Kidney (tissue), 14 donors: ENCODE results near the gene RASA2. TPM values are rescaled to one million over a fixed set of nuclear protein-coding genes. Genes with fewer than 3 reads are reported as not detected.

Experiments
- DNase-seq, 5 donors: peaks; one replicate each; pipeline ENCODE4 v3.0.0-alpha.2; 2013 to 2020
- FAIRE-seq: peaks from 2 replicates; lab custom pipeline; 2012; peaks lifted over from hg19 to GRCh38; lab: Jason Lieb, UNC
- H3K27ac ChIP-seq, 2 donors: one replicate each; pipeline ENCODE4 v1.7.0; 2013; ENCODE audit warnings: low read depth in 2 of 2, low read length in 2 of 2, inconsistent platforms in 1 of 2
- H3K27me3 ChIP-seq: one replicate; pipeline ENCODE4 v1.7.1; 2013; ENCODE audit warnings: low read length, inconsistent platforms; ENCODE audit not compliant: control insufficient read depth, insufficient read depth
- H3K36me3 ChIP-seq, 3 donors: one replicate each; pipeline versions ENCODE4 v1.7.0 to v1.7.1; 2013; ENCODE audit warnings: low read length in 3 of 3, control low read depth in 1 of 3, inconsistent platforms in 1 of 3; ENCODE audit not compliant: insufficient read depth in 3 of 3, control insufficient read depth in 2 of 3
- H3K4me1 ChIP-seq, 3 donors: one replicate each; pipeline versions ENCODE4 v1.7.0 to v1.7.1; 2013; ENCODE audit warnings: low read length in 3 of 3, inconsistent platforms in 1 of 3, low read depth in 1 of 3; ENCODE audit not compliant: control insufficient read depth in 2 of 3, insufficient read depth in 2 of 3
- H3K4me3 ChIP-seq, 3 donors: one replicate each; pipeline versions ENCODE4 v1.7.0 to v1.8.1; 2013; ENCODE audit warnings: low read length in 3 of 3, control low read depth in 1 of 3, inconsistent platforms in 1 of 3
- H3K9ac ChIP-seq, 3 donors: one replicate each; pipeline versions ENCODE4 v1.7.0 to v1.7.1; 2013; ENCODE audit warnings: low read length in 3 of 3, control low read depth in 1 of 3, inconsistent platforms in 1 of 3
- H3K9me3 ChIP-seq, 3 donors: one replicate each; pipeline versions ENCODE4 v1.7.0 to v1.7.1; 2013; ENCODE audit warnings: low read length in 3 of 3, control low read depth in 1 of 3, inconsistent platforms in 1 of 3; ENCODE audit not compliant: control insufficient read depth in 2 of 3, insufficient read depth in 1 of 3
- intact Hi-C: fragments of 100-400 bp; cut with DNase I; formaldehyde crosslinking; loops from one replicate; pipeline ENCODE4 v1.11.1; 2022
- polyA plus RNA-seq: library from polyadenylated mRNA; stranded (reverse); fragments of 350-450 nt; fragmentation: Illumina TruSeq; extraction: RNeasy Lipid Tissue Mini Kit (QIAGEN cat#74804); gene quantifications from one replicate; pipeline ENCODE4 v1.2.3, GENCODE V29; 2014; ENCODE audit warnings: low read depth, low replicate concordance; ENCODE audit not compliant: insufficient read depth
- total RNA-seq: library from RNA; stranded (reverse); fragmentation: NEBNext Ultra II Directional; extraction: Animal tissue kit (Norgen Biotek cat#: 25700); gene quantifications from one replicate; pipeline ENCODE4 v1.2.1, GENCODE V29; 2021
- TF ChIP-seq, protein P1 (sequence below): IDR thresholded peaks from 3 replicates; pipeline ENCODE4 v1.5.1; 2012; ENCODE audit warnings: mild to moderate bottlenecking, moderate library complexity, borderline replicate concordance; ENCODE audit not compliant: insufficient read depth; ENCODE audit errors: extremely low read depth
- donor health status: control.
- donor health status: control.
- donor health status: control.
- donor health status: control.
- donor health status: control.
- donor health status: DM: yes; HTN: yes; CAD: no.
- donor health status: Normal renal cell carcinoma (clear cell type).

RASA2 gene
- total and polyA plus RNA-seq, 2 donors from 2014 or later: 2.2 to 29.8 TPM

DNA sequence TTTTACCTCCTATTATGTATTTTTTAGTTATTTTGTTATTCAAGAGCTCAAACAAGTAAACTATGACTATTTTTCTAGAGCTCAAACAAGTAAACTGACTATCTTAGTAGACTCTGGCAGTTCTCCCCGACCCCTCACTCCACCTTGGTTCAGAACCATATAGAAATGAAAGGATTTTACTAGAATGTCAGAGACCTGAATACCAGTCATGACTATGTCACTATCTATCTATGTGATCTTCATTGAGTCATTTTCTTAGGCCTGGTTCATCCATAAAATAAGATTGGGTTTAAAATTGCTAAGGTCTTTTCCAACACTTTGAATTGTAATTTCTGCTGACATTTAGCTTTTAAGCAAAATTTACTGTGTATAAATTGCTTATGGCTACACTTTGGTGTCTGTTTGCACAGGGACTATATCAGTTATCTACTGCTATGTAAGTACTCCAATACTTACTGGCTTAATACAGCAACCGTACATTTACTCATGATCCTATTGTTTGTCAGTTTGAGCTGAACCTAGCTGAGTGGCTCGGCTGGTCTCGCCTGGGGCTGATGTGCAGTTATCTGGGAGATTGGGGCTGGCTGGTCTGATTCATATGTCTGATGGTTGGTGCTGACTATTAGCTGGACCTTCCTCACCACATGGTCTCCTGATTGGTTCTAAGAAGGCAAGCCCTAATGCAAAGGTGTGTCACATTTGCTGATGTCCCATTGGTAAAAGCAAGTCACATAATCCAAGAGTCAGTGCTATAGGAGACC is 37.0 kb downstream of the RASA2 start:
- intact Hi-C loops: no loop called here
- Histone ChIP-seq H3K36me3 (no peaks in the 10 kb centered on the region), H3K9me3 (no peaks in the 10 kb centered on the region), H3K9ac (no peak overlapping the region), H3K27me3 (no peaks in the 10 kb centered on the region), H3K4me3 (no peak overlapping the region), H3K27ac (no peak overlapping the region), H3K4me1 (no peaks in the 10 kb centered on the region)
- DNase-seq (no peak), FAIRE-seq (no peak)
- TF ChIP-seq, protein P1, sequence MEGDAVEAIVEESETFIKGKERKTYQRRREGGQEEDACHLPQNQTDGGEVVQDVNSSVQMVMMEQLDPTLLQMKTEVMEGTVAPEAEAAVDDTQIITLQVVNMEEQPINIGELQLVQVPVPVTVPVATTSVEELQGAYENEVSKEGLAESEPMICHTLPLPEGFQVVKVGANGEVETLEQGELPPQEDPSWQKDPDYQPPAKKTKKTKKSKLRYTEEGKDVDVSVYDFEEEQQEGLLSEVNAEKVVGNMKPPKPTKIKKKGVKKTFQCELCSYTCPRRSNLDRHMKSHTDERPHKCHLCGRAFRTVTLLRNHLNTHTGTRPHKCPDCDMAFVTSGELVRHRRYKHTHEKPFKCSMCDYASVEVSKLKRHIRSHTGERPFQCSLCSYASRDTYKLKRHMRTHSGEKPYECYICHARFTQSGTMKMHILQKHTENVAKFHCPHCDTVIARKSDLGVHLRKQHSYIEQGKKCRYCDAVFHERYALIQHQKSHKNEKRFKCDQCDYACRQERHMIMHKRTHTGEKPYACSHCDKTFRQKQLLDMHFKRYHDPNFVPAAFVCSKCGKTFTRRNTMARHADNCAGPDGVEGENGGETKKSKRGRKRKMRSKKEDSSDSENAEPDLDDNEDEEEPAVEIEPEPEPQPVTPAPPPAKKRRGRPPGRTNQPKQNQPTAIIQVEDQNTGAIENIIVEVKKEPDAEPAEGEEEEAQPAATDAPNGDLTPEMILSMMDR: no peak

DNA sequence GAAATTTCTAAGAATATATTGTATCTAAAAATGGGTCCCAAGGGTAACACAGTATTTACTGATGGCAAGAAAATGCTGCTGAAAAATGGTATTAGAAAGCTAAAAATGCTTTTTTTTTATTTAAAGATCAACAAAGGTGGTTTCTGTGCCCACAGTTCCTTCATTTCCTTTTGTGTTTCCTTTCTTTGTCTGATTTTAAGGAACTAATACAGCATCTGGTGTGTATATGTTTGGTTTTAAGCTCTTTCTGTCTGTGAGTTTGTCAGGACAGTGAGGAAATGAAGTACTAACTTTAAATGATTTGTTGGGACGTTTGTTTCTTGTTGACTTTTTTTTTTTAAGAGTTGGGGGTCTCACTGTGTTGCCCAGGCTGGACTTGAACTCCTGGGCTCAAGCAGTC is 38.2 kb downstream of the RASA2 start:
- Histone ChIP-seq H3K4me1 (no peaks in the 10 kb centered on the region), H3K9ac (no peak overlapping the region), H3K9me3 (no peaks in the 10 kb centered on the region), H3K4me3 (no peak overlapping the region), H3K36me3 (no peaks in the 10 kb centered on the region), H3K27ac (no peak overlapping the region), H3K27me3 (no peaks in the 10 kb centered on the region)
- FAIRE-seq (no peak), DNase-seq (no peak)
- intact Hi-C loops: no loop called here
- TF ChIP-seq, protein P1: no peak

DNA sequence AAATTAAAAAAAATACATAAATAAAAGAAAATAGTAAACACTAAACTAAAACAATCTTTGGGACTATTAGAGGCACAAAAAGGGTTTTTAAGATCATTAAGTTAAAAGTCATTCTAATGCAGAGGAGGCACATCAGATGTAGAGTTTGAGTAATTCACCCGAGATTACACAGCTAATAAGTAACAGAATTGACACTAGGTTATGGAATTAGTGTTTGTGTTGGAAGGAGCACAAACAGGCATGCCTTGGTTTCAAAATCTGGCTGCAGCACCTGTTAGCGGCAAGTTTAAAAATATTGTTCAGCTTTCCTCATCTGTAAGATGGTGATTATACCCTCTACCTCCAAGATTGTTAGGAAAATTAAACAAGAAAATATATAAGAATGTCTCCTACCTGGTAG is 39.0 kb downstream of the RASA2 start:
- peak overlapping the region in 1 of 3 donors; percentile 30 for H3K4me3 ChIP-seq
- DNase-seq (no peak), FAIRE-seq (no peak)
- intact Hi-C loops: no loop called here
- H3K27me3 ChIP-seq: no peaks in the 10 kb centered on the region
- TF ChIP-seq, protein P1: no peak
- no peaks in the 10 kb centered on the region for H3K4me1 ChIP-seq
- no peaks in the 10 kb centered on the region for H3K36me3 ChIP-seq
- H3K9me3 ChIP-seq: no peaks in the 10 kb centered on the region
- H3K27ac ChIP-seq: no peak overlapping the region
- no peak overlapping the region for H3K9ac ChIP-seq
